SK-N-MC (cell line): ENCODE data around the gene LGI4.

ENCODE experiments used
- DNase-seq: peaks from one replicate; pipeline ENCODE4 v3.0.0-alpha.2; 2011; ENCODE audit warnings: low read depth, low spot score
- H3K27ac ChIP-seq: fragments of 200-600 bp; sonication (generic); 2 replicates; pipeline ENCODE4 v1.5.1; 2016; ENCODE audit warnings: mixed run types
- H3K36me3 ChIP-seq: fragments of 200-600 bp; sonication (generic); 2 replicates; pipeline ENCODE4 v1.6.1; 2017; ENCODE audit warnings: antibody characterized with exemption, low read length, mixed read lengths; ENCODE audit not compliant: insufficient read depth
- H3K4me3 ChIP-seq: fragments of 200-600 bp; sonication (generic); 2 replicates; pipeline ENCODE4 v1.5.1; 2016
- H3K9ac ChIP-seq: fragments of 200-600 bp; sonication (generic); 2 replicates; pipeline ENCODE4 v1.8.0; 2017; ENCODE audit warnings: mixed run types, mixed read lengths; ENCODE audit not compliant: insufficient read length
- H3K9me3 ChIP-seq: fragments of 200-600 bp; sonication (generic); 2 replicates; pipeline ENCODE4 v1.6.1; 2017; ENCODE audit warnings: low read depth, mild to moderate bottlenecking, antibody characterized with exemption, low read length, moderate library complexity, mixed read lengths
- EZH2 ChIP-seq: fragments of 200-600 bp; sonication (generic); IDR thresholded peaks from one replicate; pipeline ENCODE4 v1.6.1; 2017; ENCODE audit warnings: antibody characterized with exemption
- FOXP2 ChIP-seq: optimal IDR thresholded peaks from 2 replicates; pipeline ENCODE3; 2011; ENCODE audit warnings: mild to moderate bottlenecking, moderate library complexity; ENCODE audit not compliant: insufficient read depth; ENCODE audit errors: extremely low read length, control extremely low read depth
- POLR2AphosphoS5 ChIP-seq: IDR thresholded peaks from 2 replicates; pipeline ENCODE4 v1.6.1; 2012; ENCODE audit warnings: mild to moderate bottlenecking, low read depth, low read length, borderline replicate concordance

Gene LGI4

DNA sequence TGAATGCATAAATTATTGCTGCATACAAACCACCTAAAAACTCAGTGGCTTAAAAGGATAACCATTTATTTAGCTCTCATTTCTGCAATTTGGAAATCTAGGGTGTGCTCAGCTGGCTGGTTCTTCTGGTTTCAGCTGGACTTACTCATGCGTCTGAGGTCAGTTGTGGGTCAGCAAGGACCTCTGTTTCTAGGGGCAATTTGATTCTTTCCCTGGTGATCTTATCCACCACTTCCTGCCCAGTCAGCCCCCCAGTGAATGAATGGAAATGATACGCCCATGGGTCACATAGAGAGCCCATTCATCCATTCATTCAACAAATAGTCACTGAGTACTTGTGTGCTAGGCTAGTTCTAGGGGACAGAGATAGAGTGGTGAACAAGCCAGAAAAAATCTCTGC lies 29.6 kb upstream of the LGI4 start:
- Histone ChIP-seq H3K9ac (no peak overlapping the region), H3K9me3 (no peaks in the 10 kb centered on the region), H3K4me3 (no peak overlapping the region), H3K36me3 (no peaks in the 10 kb centered on the region), H3K27ac (no peak overlapping the region)
- DNase-seq: no peak
- TF ChIP-seq EZH2 (no peak), FOXP2 (no peak), POLR2AphosphoS5 (no peak)

DNA sequence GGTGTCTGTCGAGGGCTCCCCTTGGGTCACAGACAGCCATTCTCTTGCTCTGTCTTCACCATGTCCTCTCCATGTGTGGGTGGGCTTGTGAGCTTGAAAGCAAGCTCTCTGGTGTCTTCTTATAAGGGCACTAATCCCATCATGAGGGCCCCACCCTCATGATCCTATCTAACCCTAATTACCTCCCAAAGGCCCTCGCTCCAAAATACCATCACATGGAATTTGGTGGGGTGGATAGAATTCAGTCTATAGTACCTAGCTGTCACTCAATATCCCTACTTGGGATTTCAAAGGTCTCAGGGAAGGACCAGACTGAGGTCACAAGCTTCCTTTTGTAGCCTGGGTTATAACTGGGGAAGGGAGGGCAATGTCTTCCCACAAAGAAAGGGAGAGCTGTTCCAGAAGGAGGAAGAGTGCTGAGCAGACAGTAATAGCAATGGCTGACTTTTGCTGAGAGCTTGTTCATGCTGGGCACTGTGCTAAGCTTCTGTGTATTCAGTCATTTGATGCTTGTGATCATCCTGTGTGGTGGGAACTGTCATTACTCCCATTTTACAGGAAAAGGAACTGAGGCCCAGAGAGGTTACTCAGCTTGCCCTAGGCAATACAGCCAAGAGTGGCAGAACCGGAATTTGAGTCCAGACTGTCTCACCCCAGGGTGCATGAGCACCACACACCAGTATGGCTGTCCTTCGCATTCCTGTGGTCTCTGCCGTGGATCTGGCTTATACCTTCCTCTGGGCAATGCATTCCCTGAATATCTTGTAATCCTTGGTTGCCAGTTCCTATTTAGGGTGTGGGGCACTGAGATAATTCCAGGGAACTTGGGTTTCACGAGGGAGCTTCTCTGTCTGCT lies 27.8 kb upstream of the LGI4 start:
- Histone ChIP-seq H3K9me3 (no peaks in the 10 kb centered on the region), H3K4me3 (no peak overlapping the region), H3K9ac (no peak overlapping the region), H3K27ac (no peak overlapping the region), H3K36me3 (no peaks in the 10 kb centered on the region)
- TF ChIP-seq EZH2 (no peak), FOXP2 (no peak), POLR2AphosphoS5 (no peak)
- DNase-seq: no peak

DNA sequence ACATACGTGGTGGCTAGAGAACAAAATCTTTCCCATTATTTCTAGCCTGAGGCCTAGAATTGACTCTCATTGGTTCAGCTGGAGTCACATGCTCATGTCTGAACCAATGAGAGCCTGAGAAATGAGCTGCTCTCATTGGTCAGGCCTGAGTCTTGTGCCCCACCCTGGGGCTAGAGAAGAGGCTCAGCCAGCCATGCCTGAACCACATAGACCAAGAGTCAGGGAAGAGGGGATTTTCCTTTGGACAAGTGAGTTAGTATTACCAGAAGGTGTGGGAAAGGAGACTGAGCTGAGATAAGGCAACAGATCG lies 26.5 kb upstream of the LGI4 start:
- Histone ChIP-seq H3K36me3 (no peaks in the 10 kb centered on the region), H3K27ac (no peak overlapping the region), H3K9ac (no peak overlapping the region), H3K9me3 (no peaks in the 10 kb centered on the region), H3K4me3 (no peak overlapping the region)
- DNase-seq: no peak
- no peak for TF ChIP-seq POLR2AphosphoS5
- no peak for TF ChIP-seq FOXP2
- no peak for TF ChIP-seq EZH2

DNA sequence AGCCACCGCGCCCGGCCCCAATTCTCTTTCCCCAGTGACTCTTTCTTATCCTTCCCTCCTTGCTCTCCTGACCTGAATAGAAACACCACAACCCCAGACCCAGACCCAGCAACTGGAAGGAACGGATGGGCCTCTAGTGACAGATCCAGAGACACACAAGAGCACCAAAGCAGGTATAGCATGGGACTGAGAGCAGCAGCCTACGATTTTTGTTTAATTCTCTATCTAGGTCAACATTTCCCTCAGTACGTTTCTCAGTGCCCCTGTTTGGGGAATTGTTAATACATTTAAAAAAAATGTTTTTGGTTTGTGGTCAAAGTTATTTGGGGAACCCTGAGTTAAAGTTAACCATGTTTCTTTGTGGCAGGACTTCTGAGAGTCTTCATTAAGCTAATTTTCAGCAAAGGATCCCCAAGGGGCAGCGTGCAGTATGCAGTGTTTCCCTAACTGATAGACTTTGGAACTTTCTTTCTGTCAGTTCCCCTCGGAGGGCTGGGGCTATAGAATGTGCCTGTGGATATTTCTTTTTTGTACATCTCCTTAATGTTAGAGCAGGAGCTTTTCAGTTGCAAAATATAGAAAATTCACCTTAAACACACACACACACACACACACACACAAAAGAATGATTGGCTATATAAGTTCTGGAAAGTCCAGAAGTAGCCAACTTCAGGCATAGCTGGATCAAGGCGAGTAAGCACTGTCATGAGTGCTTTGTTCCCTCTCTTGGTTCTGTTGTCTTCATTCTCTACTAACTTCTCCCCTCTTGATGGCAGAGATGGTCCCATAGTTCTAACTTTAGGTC lies 26.0 kb upstream of the LGI4 start:
- no peak for TF ChIP-seq POLR2AphosphoS5
- TF ChIP-seq EZH2: no peak
- TF ChIP-seq FOXP2: no peak
- H3K4me3 ChIP-seq: no peak overlapping the region
- DNase-seq: no peak
- no peaks in the 10 kb centered on the region for H3K9me3 ChIP-seq
- H3K27ac ChIP-seq: no peak overlapping the region
- H3K9ac ChIP-seq: no peak overlapping the region
- no peaks in the 10 kb centered on the region for H3K36me3 ChIP-seq

DNA sequence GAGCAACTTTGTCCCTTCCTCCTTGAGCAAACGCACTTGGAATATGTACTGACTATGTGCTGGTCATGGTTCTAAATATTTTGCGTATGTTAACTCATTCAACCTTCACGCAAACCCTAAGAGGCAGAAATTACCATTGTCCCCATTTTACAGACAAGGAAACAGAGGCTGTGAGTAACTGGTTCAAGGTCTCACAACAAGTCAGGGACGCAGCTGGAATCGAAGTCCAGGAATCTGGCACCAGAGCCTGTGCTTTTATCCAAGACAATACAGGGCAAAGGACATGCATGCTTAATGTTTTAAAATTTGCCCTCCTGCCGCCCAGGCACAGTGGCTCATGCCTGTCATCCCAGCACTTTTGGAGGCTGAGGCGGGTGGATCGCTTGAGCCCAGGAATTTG lies 24.7 kb upstream of the LGI4 start:
- Histone ChIP-seq H3K36me3 (no peaks in the 10 kb centered on the region), H3K4me3 (no peak overlapping the region), H3K9ac (no peak overlapping the region), H3K27ac (no peak overlapping the region), H3K9me3 (no peaks in the 10 kb centered on the region)
- DNase-seq: no peak
- TF ChIP-seq FOXP2 (no peak), EZH2 (no peak), POLR2AphosphoS5 (no peak)

DNA sequence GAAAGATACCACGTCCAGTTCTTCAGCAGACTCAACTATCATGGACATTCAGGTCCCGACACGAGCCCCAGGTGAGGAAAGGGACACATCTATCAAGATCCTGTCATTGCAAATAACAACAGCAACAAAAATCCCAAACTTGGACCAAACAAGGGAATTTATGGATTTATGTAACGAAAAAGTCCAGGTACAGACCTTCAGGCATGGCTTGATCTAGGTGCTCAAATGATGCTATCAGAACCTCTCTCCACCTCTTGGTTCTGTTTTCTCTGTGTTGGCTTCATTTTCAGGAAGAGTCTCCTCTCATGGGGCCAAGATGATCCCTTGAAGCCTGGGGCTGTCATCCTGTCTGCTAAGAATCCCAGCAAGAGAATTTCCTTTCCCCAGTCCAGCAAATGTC lies 22.6 kb upstream of the LGI4 start:
- no peak for DNase-seq
- no peaks in the 10 kb centered on the region for H3K36me3 ChIP-seq
- H3K9ac ChIP-seq: no peak overlapping the region
- no peak overlapping the region for H3K27ac ChIP-seq
- no peak for TF ChIP-seq EZH2
- no peak for TF ChIP-seq POLR2AphosphoS5
- no peak for TF ChIP-seq FOXP2
- H3K9me3 ChIP-seq: no peaks in the 10 kb centered on the region
- H3K4me3 ChIP-seq: no peak overlapping the region

DNA sequence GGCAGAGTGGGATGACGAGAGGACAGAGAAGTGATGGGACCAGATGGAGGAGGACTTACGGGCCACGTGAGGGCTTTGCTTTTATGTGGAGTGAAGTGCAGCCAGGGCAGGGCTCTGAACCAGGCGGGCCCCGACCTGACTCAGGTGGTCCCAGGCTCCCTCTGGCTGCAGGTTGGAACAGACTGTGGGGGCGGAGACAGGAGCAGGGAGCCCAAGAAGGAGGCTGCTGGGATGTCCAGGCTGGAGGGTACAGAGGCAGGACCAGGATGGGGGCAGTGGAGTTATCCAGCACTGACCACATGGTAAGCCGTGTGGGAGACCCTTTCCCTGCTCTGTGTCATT lies 21.8 kb upstream of the LGI4 start:
- TF ChIP-seq FOXP2 (no peak), POLR2AphosphoS5 (no peak), EZH2 (no peak)
- H3K36me3 ChIP-seq: no peaks in the 10 kb centered on the region
- H3K4me3 ChIP-seq: no peak overlapping the region
- H3K9ac ChIP-seq: no peak overlapping the region
- H3K9me3 ChIP-seq: no peaks in the 10 kb centered on the region
- no peak overlapping the region for H3K27ac ChIP-seq
- DNase-seq: no peak

DNA sequence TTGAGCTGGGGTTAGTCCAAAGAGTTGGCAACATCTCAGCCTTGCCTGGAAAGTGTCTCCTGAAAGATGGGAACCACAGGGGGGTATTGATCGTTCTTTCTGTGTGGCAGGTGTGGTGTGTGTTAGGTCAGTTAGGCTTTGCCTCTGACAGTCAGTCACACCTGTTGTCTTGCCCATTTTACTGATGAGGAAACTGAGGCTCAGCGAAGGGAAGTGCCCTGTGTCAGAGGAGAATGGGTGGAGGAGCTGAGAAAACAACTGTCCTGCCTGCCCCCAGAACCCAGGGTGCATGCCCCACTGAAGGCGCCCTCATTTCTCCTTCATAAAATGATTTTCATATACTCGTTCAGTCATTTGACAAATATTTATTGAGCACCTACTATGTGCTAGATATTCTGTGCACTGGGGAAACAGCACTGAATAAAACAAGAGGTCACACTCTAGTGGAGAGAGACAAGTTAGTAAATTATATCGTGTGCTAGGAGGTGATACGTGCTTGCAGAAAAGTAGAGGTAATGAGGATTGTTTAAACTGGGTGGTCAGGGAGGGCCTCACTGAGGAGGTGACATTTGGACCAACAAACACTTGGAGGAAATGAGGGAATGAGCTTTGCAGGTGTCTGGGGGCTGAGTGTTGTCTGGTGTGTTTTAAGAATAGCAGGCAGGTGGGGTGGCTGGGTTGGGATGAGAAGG lies 21.3 kb upstream of the LGI4 start:
- H3K36me3 ChIP-seq: no peaks in the 10 kb centered on the region
- TF ChIP-seq EZH2 (no peak), FOXP2 (no peak), POLR2AphosphoS5 (no peak)
- H3K4me3 ChIP-seq: no peak overlapping the region
- H3K9me3 ChIP-seq: no peaks in the 10 kb centered on the region
- no peak overlapping the region for H3K27ac ChIP-seq
- no peak for DNase-seq
- no peak overlapping the region for H3K9ac ChIP-seq
